ENCODE data around the gene DENND10. TPM values are rescaled to one million over a fixed set of nuclear protein-coding genes. Genes with fewer than 3 reads are reported as not detected.
"Not testable (repeated sequence)": the region's sequence is repeated elsewhere in the genome, so short reads cannot be mapped to it uniquely, and the experiment has no call there.

The DENND10 gene
- total and polyA plus RNA-seq, 4 donors = 17.9 to 37.7 (median 27.3) TPM

GRCh38 chr10:119107106-119107505 lies 3.2 kb downstream of the DENND10 start:
- H3K27ac ChIP-seq (ENCODE audit: low read depth in 1 of 2, low read length in 2 of 2); H3K9ac ChIP-seq (ENCODE audit: low read depth in 1 of 2, low read length in 2 of 2); H3K9me3 ChIP-seq (ENCODE audit: control insufficient read depth in 4 of 4, low read length in 3 of 4); H3K4me3 ChIP-seq (ENCODE audit: low read depth in 1 of 3, low read length in 3 of 3); DNase-seq (ENCODE audit: low spot score); H3K27me3 ChIP-seq (ENCODE audit: control insufficient read depth in 4 of 4, insufficient read depth in 4 of 4, low read length in 3 of 4): not testable (repeated sequence)
- WGBS = 96% methylated on average over 6 of the region's 6 CpGs
- H3K36me3 ChIP-seq (ENCODE audit: control insufficient read depth in 4 of 4, insufficient read depth in 3 of 4, low read depth in 1 of 4, low read length in 3 of 4) = peaks cover 1 to 13% (median 7%) of the 10 kb centered on the region in 4 donors
- H3K4me1 ChIP-seq (ENCODE audit: control insufficient read depth in 4 of 4, insufficient read depth in 4 of 4, low read length in 3 of 4) = peaks cover 0 to 15% (median 9%) of the 10 kb centered on the region in 4 donors

DNA sequence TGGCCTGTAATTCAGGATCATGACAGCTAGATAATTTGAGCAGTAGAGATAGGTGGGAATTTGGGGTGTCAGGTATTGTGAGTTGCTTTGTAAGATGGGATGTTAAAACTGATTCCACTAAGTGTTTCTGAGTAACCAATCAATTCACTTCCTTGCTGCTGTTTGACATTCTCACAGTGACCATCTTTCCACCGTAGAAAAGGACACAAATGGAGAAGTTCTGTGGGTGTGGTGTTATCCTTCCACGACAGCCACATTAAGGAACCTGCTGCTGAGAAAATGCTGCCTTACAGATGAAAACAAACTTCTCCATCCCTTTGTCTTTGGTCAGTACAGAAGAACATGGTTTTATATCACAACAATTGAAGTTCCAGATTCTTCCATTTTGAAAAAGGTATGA lies 3.9 kb downstream of the DENND10 start:
- H3K27me3 ChIP-seq (ENCODE audit: control insufficient read depth in 4 of 4, insufficient read depth in 4 of 4, low read length in 3 of 4); H3K27ac ChIP-seq (ENCODE audit: low read depth in 1 of 2, low read length in 2 of 2); H3K4me3 ChIP-seq (ENCODE audit: low read depth in 1 of 3, low read length in 3 of 3); H3K9me3 ChIP-seq (ENCODE audit: control insufficient read depth in 4 of 4, low read length in 3 of 4); H3K9ac ChIP-seq (ENCODE audit: low read depth in 1 of 2, low read length in 2 of 2); DNase-seq (ENCODE audit: low spot score): not testable (repeated sequence)
- 85% methylated on average over 2 of the region's 2 CpGs for WGBS
- H3K36me3 ChIP-seq (ENCODE audit: control insufficient read depth in 4 of 4, insufficient read depth in 3 of 4, low read depth in 1 of 4, low read length in 3 of 4) = peaks cover 1 to 17% (median 10%) of the 10 kb centered on the region in 4 donors
- H3K4me1 ChIP-seq (ENCODE audit: control insufficient read depth in 4 of 4, insufficient read depth in 4 of 4, low read length in 3 of 4) = peaks cover 0 to 15% (median 9%) of the 10 kb centered on the region in 4 donors

DNA sequence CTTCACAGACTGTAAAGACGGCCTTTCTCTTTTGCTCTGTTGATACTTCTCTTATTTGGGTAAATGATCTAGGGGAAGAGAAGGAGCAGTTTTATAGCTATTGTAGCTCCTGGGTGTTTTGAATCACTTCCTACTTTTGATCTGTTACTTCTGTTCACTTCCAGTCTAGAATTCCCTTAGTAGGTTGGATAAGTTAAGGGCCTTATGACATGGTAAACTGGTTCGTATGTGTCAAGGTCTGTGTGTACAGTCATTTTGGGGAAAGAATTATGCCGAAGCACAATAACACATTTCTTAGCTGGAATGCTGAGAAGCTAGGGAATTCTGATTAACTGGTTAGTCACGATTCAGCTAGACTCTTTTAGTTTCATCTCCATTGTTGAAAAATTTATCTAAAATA lies 8.1 kb downstream of the DENND10 start:
- Histone ChIP-seq H3K27ac (ENCODE audit: low read depth in 1 of 2, low read length in 2 of 2) (peak overlapping the region; percentile 4 to 54), H3K4me3 (ENCODE audit: low read depth in 1 of 3, low read length in 3 of 3) (no peak overlapping the region), H3K9me3 (ENCODE audit: control insufficient read depth in 4 of 4, low read length in 3 of 4) (no peaks in the 10 kb centered on the region), H3K9ac (ENCODE audit: low read depth in 1 of 2, low read length in 2 of 2) (no peak overlapping the region), H3K4me1 (ENCODE audit: control insufficient read depth in 4 of 4, insufficient read depth in 4 of 4, low read length in 3 of 4) (peaks cover 6 to 19% (median 7%) of the 10 kb centered on the region in 4 donors), H3K36me3 (ENCODE audit: control insufficient read depth in 4 of 4, insufficient read depth in 3 of 4, low read depth in 1 of 4, low read length in 3 of 4) (peaks cover 3 to 19% (median 10%) of the 10 kb centered on the region in 4 donors), H3K27me3 (ENCODE audit: control insufficient read depth in 4 of 4, insufficient read depth in 4 of 4, low read length in 3 of 4) (no peaks in the 10 kb centered on the region)
- DNase-seq (ENCODE audit: low spot score) = no peak
- TF ChIP-seq, protein P1, sequence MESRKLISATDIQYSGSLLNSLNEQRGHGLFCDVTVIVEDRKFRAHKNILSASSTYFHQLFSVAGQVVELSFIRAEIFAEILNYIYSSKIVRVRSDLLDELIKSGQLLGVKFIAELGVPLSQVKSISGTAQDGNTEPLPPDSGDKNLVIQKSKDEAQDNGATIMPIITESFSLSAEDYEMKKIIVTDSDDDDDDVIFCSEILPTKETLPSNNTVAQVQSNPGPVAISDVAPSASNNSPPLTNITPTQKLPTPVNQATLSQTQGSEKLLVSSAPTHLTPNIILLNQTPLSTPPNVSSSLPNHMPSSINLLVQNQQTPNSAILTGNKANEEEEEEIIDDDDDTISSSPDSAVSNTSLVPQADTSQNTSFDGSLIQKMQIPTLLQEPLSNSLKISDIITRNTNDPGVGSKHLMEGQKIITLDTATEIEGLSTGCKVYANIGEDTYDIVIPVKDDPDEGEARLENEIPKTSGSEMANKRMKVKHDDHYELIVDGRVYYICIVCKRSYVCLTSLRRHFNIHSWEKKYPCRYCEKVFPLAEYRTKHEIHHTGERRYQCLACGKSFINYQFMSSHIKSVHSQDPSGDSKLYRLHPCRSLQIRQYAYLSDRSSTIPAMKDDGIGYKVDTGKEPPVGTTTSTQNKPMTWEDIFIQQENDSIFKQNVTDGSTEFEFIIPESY (IDR thresholded peaks at IDR 0.05) = no peak
- TF ChIP-seq HNF4G (IDR thresholded peaks at IDR 0.05) (no peak), SP1 (IDR thresholded peaks at IDR 0.05) (no peak), RAD21 (IDR thresholded peaks at IDR 0.05) (no peak), RXRA (IDR thresholded peaks at IDR 0.05) (no peak)
- TF ChIP-seq, protein P2, sequence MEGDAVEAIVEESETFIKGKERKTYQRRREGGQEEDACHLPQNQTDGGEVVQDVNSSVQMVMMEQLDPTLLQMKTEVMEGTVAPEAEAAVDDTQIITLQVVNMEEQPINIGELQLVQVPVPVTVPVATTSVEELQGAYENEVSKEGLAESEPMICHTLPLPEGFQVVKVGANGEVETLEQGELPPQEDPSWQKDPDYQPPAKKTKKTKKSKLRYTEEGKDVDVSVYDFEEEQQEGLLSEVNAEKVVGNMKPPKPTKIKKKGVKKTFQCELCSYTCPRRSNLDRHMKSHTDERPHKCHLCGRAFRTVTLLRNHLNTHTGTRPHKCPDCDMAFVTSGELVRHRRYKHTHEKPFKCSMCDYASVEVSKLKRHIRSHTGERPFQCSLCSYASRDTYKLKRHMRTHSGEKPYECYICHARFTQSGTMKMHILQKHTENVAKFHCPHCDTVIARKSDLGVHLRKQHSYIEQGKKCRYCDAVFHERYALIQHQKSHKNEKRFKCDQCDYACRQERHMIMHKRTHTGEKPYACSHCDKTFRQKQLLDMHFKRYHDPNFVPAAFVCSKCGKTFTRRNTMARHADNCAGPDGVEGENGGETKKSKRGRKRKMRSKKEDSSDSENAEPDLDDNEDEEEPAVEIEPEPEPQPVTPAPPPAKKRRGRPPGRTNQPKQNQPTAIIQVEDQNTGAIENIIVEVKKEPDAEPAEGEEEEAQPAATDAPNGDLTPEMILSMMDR (IDR thresholded peaks at IDR 0.05; ENCODE audit: low read depth, low read length, missing input control) = no peak
- 91% methylated on average over 4 of the region's 4 CpGs for WGBS

- H3K36me3 ChIP-seq (ENCODE audit: control insufficient read depth in 4 of 4, insufficient read depth in 3 of 4, low read depth in 1 of 4, low read length in 3 of 4) = peaks cover 6 to 23% (median 10%) of the 10 kb centered on the region in 4 donors
- no peaks in the 10 kb centered on the region for H3K9me3 ChIP-seq (ENCODE audit: control insufficient read depth in 4 of 4, low read length in 3 of 4)
- no peaks in the 10 kb centered on the region for H3K27me3 ChIP-seq (ENCODE audit: control insufficient read depth in 4 of 4, insufficient read depth in 4 of 4, low read length in 3 of 4)
- peak overlapping the region; percentile 79 to 80 for H3K27ac ChIP-seq (ENCODE audit: low read depth in 1 of 2, low read length in 2 of 2)
- H3K4me1 ChIP-seq (ENCODE audit: control insufficient read depth in 4 of 4, insufficient read depth in 4 of 4, low read length in 3 of 4) = peaks cover 6 to 22% (median 7%) of the 10 kb centered on the region in 4 donors
- no peak overlapping the region for H3K4me3 ChIP-seq (ENCODE audit: low read depth in 1 of 3, low read length in 3 of 3)
- 57% methylated on average over 11 of the region's 11 CpGs for WGBS
- DNase-seq (ENCODE audit: low spot score) = no peak
- no peak overlapping the region for H3K9ac ChIP-seq (ENCODE audit: low read depth in 1 of 2, low read length in 2 of 2)
- peak; percentile 84 for TF ChIP-seq SP1 (IDR thresholded peaks at IDR 0.05)
- peak; percentile 77 to 80 for TF ChIP-seq RXRA (IDR thresholded peaks at IDR 0.05)
- peak in 1 of 2 donors; percentile 64 for TF ChIP-seq GABPA (IDR thresholded peaks at IDR 0.05 in 1 of 2, conservative IDR thresholded peaks at IDR 0.05 in 1 of 2)
- TF ChIP-seq, protein P1 (IDR thresholded peaks at IDR 0.05) = peak; percentile 52
- TF ChIP-seq YY1 (IDR thresholded peaks at IDR 0.05) = peak; percentile 74
- TF ChIP-seq, protein P2 (IDR thresholded peaks at IDR 0.05; ENCODE audit: low read depth, low read length, missing input control) = no peak
- TF ChIP-seq HNF4A (conservative IDR thresholded peaks at IDR 0.05) = peak; percentile 95 to 97
- TF ChIP-seq EGR1 (IDR thresholded peaks at IDR 0.05; ENCODE audit: low read depth in 2 of 2) = peak in 1 of 2 donors; percentile 35
- TF ChIP-seq HNF4G (IDR thresholded peaks at IDR 0.05) = peak; percentile 85
Observed at GRCh38 chr10:119113751-119114732, 10.1 kb downstream of the DENND10 start.
